Chondrocyte (in vitro differentiated cells): Measurements from ENCODE around the gene STEAP1B. TPM values are rescaled to one million over a fixed set of nuclear protein-coding genes. Genes with fewer than 3 reads are reported as not detected.

Experiments used
- DNase-seq: peaks from one replicate; pipeline ENCODE4 v3.0.0; 2021; ENCODE audit warnings: mixed read lengths, low spot score
- H3K27ac Mint-ChIP-seq: one replicate; pipeline ENCODE4 v1.8.0; 2021; ENCODE audit warnings: mild to moderate bottlenecking, moderate library complexity, mixed read lengths; ENCODE audit not compliant: unreplicated experiment
- H3K27me3 Mint-ChIP-seq: 2 replicates; pipeline ENCODE4 v1.8.0; 2021; ENCODE audit warnings: low read depth, mixed read lengths
- H3K36me3 Mint-ChIP-seq: 2 replicates; pipeline ENCODE4 v1.8.0; 2021; ENCODE audit warnings: low read depth, mixed read lengths
- H3K4me1 Mint-ChIP-seq: 2 replicates; pipeline ENCODE4 v1.8.0; 2021; ENCODE audit warnings: low read depth, mild to moderate bottlenecking, mixed read lengths
- H3K4me3 Mint-ChIP-seq: one replicate; pipeline ENCODE4 v1.8.0; 2021; ENCODE audit warnings: mild to moderate bottlenecking, moderate library complexity, mixed read lengths; ENCODE audit not compliant: unreplicated experiment
- H3K9me3 Mint-ChIP-seq: 2 replicates; pipeline ENCODE4 v1.8.0; 2021; ENCODE audit warnings: low read depth, mixed read lengths
- total RNA-seq: library from RNA; stranded (reverse); gene quantifications from 3 replicates; pipeline ENCODE4 v1.2.1, GENCODE V29; 2021
- TF ChIP-seq, protein P1 (sequence below): fragments of 200-600 bp; sonication (generic); IDR thresholded peaks from 2 replicates; pipeline ENCODE4 v1.5.0; 2021; ENCODE audit warnings: antibody characterized with exemption, mild to moderate bottlenecking, moderate library complexity

STEAP1B gene
- total RNA-seq, 1 donor from 2014 or later = 4.2 TPM

DNA sequence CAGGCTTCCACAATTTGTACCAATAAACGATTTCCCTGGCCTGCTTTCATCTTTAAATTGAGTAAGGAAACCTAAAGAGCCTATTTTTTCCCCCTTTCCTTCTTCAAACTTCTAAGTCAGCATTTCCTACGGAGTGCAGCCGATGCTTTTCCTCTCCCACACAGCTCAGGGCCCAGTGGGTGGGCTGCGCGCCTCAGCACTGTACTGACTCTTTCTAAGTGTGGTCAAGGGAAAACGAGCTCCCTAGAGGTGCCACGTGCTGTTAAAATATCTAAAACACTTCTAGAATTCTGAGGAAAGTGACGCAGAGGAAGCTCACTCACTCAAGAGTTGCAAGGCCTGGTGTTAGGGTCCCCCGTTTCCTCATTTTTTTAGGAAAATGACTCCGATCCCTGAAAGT lies 29.0 kb downstream of the STEAP1B start:
- no peak for DNase-seq
- no peaks in the 10 kb centered on the region for H3K27me3 Mint-ChIP-seq
- no peaks in the 10 kb centered on the region for H3K36me3 Mint-ChIP-seq
- H3K27ac Mint-ChIP-seq = no peak overlapping the region
- TF ChIP-seq, protein P1, sequence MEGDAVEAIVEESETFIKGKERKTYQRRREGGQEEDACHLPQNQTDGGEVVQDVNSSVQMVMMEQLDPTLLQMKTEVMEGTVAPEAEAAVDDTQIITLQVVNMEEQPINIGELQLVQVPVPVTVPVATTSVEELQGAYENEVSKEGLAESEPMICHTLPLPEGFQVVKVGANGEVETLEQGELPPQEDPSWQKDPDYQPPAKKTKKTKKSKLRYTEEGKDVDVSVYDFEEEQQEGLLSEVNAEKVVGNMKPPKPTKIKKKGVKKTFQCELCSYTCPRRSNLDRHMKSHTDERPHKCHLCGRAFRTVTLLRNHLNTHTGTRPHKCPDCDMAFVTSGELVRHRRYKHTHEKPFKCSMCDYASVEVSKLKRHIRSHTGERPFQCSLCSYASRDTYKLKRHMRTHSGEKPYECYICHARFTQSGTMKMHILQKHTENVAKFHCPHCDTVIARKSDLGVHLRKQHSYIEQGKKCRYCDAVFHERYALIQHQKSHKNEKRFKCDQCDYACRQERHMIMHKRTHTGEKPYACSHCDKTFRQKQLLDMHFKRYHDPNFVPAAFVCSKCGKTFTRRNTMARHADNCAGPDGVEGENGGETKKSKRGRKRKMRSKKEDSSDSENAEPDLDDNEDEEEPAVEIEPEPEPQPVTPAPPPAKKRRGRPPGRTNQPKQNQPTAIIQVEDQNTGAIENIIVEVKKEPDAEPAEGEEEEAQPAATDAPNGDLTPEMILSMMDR = no peak
- H3K9me3 Mint-ChIP-seq = peaks cover 5% of the 10 kb centered on the region
- H3K4me3 Mint-ChIP-seq = no peak overlapping the region
- H3K4me1 Mint-ChIP-seq = no peaks in the 10 kb centered on the region

DNA sequence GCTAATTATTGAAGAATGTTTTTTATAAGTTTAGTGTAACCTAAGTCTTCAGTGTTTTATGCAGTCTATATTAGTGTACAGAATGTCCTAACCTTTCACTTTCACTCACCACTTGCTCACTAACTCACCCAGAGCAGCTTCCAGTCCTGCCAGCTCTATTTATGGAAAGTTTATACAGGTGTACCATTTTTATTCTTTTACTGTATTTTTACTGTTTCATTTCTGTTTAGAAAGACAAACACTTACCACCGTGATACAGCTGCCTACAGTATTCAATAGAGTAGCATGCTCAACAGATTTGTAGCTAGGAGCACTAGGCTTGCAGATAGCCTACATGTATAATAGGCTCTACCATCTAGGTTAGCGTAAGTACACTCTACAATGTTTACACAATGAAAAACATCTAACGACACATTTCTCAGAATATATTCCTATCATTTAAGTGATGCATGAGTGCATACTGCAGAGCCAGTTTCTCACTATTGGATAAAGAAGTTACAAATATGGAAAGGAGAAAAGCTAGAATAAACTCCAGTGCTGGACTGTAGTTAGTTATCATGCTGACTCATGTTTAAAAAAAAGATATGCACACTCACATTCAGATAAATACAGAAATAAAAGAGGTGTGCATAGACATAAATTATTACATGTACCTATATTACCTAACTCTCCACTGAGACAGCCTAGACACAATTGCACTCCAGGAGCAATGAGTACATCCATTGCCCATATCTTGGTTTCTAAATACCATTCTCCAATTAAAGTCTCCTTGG lies 30.4 kb downstream of the STEAP1B start:
- TF ChIP-seq, protein P1 = no peak
- H3K36me3 Mint-ChIP-seq = no peaks in the 10 kb centered on the region
- no peak overlapping the region for H3K4me3 Mint-ChIP-seq
- peaks cover 5% of the 10 kb centered on the region for H3K9me3 Mint-ChIP-seq
- H3K4me1 Mint-ChIP-seq = no peaks in the 10 kb centered on the region
- DNase-seq = no peak
- H3K27me3 Mint-ChIP-seq = no peaks in the 10 kb centered on the region
- H3K27ac Mint-ChIP-seq = no peak overlapping the region

DNA sequence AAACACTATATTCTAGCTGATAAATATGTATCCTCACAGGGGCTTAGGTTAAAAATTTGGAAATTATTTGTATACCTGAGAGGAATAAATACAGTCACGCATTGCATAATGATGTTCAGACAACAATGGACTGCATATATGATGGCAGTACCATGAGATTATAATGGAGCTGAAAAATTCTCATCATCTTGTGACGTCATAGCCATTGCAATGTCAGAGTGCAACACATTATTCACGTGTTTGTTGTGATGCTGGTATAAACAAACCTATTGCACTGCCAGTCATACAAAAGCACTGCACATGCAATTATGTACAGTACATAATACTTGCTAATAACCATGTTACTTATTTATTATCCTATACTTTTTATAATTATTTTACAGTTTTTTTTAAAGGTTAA lies 31.4 kb downstream of the STEAP1B start:
- H3K4me3 Mint-ChIP-seq = no peak overlapping the region
- H3K27ac Mint-ChIP-seq = no peak overlapping the region
- H3K4me1 Mint-ChIP-seq = no peaks in the 10 kb centered on the region
- no peaks in the 10 kb centered on the region for H3K27me3 Mint-ChIP-seq
- DNase-seq = no peak
- H3K36me3 Mint-ChIP-seq = no peaks in the 10 kb centered on the region
- H3K9me3 Mint-ChIP-seq = peaks cover 5% of the 10 kb centered on the region
- TF ChIP-seq, protein P1 = no peak

DNA sequence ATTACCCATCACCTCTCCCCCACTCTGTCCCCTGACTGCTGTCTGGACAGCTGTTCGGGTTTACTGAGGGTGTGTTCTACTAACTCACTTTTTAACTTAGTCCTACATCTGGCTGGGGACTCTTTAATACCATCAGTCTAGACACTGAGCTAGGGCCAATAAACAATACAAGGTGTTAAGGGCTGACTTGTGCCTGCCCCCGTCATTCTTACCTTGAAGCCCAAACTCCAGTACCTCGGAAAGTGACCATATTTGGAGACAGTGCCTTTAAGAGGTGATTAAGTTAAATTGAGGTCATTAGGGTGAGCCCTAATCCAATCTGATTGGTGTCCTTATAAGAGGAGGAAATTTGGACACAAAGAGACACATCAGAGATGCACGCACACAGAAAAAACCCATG lies 35.7 kb downstream of the STEAP1B start:
- Mint-ChIP-seq H3K27ac (no peak overlapping the region), H3K4me3 (no peak overlapping the region), H3K4me1 (no peaks in the 10 kb centered on the region), H3K27me3 (no peaks in the 10 kb centered on the region), H3K36me3 (peaks cover 2% of the 10 kb centered on the region), H3K9me3 (peaks cover 3% of the 10 kb centered on the region)
- no peak for DNase-seq
- TF ChIP-seq, protein P1 = no peak

DNA sequence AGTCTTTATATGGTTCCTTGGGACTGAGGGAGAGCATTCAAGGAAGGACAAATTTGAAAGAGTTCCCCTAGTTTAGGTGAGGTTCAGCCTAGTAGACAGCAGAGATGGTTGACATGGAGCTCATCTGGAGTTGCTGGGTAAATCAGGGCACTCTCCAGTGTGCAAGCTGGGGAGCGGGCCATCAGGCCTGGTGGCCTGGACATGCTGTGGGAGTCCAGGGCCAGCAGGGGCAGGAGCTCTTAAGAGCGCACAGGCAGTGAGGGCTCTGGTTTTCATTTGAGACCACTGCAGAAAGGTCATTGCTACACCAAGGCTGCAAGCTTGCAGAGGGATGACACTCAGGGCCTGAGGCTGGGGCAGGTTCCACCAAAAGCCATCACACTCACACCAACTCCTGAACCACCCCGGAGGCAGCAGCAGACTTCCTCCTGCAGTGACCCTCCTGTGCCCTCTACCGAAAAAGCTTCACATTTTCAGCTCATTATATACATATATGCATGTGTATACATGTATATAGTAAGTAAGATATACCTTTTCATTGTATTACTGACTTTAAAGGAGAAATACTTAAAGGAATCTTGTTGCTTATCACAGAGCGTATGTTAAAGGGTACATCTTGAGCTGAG lies 39.5 kb downstream of the STEAP1B start:
- Mint-ChIP-seq H3K36me3 (peaks cover 2% of the 10 kb centered on the region), H3K9me3 (peaks cover 3% of the 10 kb centered on the region), H3K4me3 (no peak overlapping the region), H3K27me3 (no peaks in the 10 kb centered on the region), H3K4me1 (no peaks in the 10 kb centered on the region), H3K27ac (no peak overlapping the region)
- TF ChIP-seq, protein P1 = no peak
- no peak for DNase-seq
